Measurements from ENCODE around the gene RIPOR1.

DNA sequence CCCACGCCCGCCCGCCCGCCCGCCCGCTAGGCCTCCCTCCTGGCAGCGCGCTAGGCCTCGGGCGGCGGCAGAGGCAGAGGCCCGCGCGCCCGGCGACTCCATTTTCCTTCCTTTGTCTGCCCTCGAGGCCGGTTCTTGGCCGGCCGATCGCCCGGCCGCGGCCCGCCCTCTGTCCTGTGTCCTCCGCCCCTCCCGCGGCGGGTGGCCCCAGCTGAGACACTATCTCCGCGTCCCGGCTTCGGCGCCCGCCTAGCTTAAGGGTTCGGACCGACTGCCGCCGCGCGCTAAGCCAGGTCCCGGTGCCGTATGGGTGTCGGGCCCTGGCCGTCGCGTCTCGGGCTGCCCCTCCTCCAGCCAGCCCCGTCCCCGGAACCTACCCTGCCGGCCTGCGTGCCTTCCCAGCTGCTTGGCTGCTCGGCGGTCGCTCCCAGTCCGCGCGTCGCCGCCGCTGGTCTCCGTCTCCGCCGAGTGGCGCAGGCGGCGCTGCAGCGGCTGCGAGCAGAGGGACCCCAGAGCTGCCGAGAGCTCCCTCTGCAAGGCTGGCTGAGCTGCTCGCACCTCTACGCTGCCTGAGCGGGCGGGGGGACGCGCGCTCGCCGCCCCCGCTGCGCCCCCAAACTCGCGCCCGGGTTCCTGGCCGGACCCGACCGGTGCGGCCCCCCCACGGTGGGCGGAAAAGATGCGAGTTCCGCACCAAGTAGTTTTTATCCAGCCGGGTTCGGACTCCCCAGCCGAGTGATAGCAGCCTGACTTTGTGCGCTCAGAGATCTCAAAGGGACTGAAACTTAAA lies 34.5 kb downstream of the RIPOR1 start:
- TF ChIP-seq POLR2A (IDR thresholded peaks at IDR 0.05; ENCODE audit: low read depth, low read length): peak; percentile 19
- TF ChIP-seq RAD21 (IDR thresholded peaks at IDR 0.05; ENCODE audit: low read length): no peak
- TF ChIP-seq, protein P1, sequence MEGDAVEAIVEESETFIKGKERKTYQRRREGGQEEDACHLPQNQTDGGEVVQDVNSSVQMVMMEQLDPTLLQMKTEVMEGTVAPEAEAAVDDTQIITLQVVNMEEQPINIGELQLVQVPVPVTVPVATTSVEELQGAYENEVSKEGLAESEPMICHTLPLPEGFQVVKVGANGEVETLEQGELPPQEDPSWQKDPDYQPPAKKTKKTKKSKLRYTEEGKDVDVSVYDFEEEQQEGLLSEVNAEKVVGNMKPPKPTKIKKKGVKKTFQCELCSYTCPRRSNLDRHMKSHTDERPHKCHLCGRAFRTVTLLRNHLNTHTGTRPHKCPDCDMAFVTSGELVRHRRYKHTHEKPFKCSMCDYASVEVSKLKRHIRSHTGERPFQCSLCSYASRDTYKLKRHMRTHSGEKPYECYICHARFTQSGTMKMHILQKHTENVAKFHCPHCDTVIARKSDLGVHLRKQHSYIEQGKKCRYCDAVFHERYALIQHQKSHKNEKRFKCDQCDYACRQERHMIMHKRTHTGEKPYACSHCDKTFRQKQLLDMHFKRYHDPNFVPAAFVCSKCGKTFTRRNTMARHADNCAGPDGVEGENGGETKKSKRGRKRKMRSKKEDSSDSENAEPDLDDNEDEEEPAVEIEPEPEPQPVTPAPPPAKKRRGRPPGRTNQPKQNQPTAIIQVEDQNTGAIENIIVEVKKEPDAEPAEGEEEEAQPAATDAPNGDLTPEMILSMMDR (conservative IDR thresholded peaks at IDR 0.05; ENCODE audit: low read depth, low read length): peak; percentile 36
- TF ChIP-seq, protein P2, sequence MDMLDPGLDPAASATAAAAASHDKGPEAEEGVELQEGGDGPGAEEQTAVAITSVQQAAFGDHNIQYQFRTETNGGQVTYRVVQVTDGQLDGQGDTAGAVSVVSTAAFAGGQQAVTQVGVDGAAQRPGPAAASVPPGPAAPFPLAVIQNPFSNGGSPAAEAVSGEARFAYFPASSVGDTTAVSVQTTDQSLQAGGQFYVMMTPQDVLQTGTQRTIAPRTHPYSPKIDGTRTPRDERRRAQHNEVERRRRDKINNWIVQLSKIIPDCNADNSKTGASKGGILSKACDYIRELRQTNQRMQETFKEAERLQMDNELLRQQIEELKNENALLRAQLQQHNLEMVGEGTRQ (IDR thresholded peaks at IDR 0.05; ENCODE audit: low read depth, low read length): no peak
- TF ChIP-seq NFE2L2 (IDR thresholded peaks at IDR 0.05; ENCODE audit: low read depth, low read length): no peak
- TF ChIP-seq SMC3 (IDR thresholded peaks at IDR 0.05; ENCODE audit: low read depth, low read length): no peak

All from IMR-90 (cell line).